ENCODE results near the gene RDX. TPM values are rescaled to one million over a fixed set of nuclear protein-coding genes. Genes with fewer than 3 reads are reported as not detected.
A peak's percentile ranks its signal among the peaks of the same experiment; 100 is the strongest.
"Not testable (repeated sequence)": the region's sequence is repeated elsewhere in the genome, so short reads cannot be mapped to it uniquely, and the experiment has no call there.

RDX gene
- total RNA-seq, 2 experiments from 2014 or later, result 53.9 to 71.3 TPM

- no peak overlapping the region for H3K27ac Mint-ChIP-seq
- CTCF ChIA-PET, result interaction anchor here (0.7 to 0.8 kb wide), 3 partner anchors 46 to 111 kb away, joined by 3 read pairs; no protein-coding TSS in a partner anchor
- H3K4me3 Mint-ChIP-seq, result no peak overlapping the region
- no peaks in the 10 kb centered on the region for H3K27me3 Mint-ChIP-seq
- H3K4me1 Mint-ChIP-seq, result peaks cover 4% of the 10 kb centered on the region
- ATAC-seq (no peak), DNase-seq (no peak)
- H3K9me3 Mint-ChIP-seq (ENCODE audit: low read depth), result no peaks in the 10 kb centered on the region
- H3K36me3 Mint-ChIP-seq, result peaks cover 36% of the 10 kb centered on the region
Observed at GRCh38 chr11:110242746-110243145, 53.7 kb downstream of the RDX start.

DNA sequence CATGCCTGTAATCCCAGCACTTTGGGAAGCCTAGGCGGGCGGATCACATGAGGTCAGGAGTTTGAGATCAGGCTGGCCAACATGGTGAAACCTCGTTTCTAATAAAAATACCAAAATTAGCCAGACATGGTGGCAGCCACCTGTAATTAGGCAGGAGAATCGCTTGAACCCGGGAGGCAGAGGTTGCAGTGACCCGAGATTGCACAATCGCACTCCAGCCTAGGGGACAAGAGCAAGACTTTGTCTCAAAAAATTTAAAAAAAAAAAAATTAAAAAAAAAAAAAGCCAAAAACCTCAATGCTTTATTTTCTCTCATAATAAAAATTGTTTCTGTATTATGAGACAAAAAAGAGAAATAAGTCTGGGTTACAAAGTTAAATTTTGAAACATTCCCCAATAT, 54.2 kb downstream of the RDX start:
- Mint-ChIP-seq H3K4me1 (peaks cover 4% of the 10 kb centered on the region), H3K36me3 (peaks cover 38% of the 10 kb centered on the region), H3K4me3 (no peak overlapping the region), H3K27me3 (no peaks in the 10 kb centered on the region), H3K27ac (no peak overlapping the region), H3K9me3 (ENCODE audit: low read depth) (no peaks in the 10 kb centered on the region)
- no peak for ATAC-seq
- CTCF ChIA-PET, result interaction anchor here (0.7 to 0.8 kb wide), 3 partner anchors 46 to 112 kb away, joined by 3 read pairs; no protein-coding TSS in a partner anchor
- DNase-seq, result no peak

GRCh38 chr11:110235966-110236365, 60.4 kb downstream of the RDX start:
- CTCF ChIA-PET, result interaction anchor here (1.3 kb wide), 1 partner anchor 14 kb away, joined by 3 read pairs; no protein-coding TSS in a partner anchor
- Mint-ChIP-seq H3K36me3 (peaks cover 46% of the 10 kb centered on the region), H3K4me3 (no peak overlapping the region), H3K27me3 (no peaks in the 10 kb centered on the region), H3K27ac (no peak overlapping the region), H3K4me1 (peaks cover 2% of the 10 kb centered on the region), H3K9me3 (ENCODE audit: low read depth) (no peaks in the 10 kb centered on the region)
- DNase-seq (no peak), ATAC-seq (no peak)

- Mint-ChIP-seq H3K9me3 (ENCODE audit: low read depth) (no peaks in the 10 kb centered on the region), H3K27me3 (no peaks in the 10 kb centered on the region), H3K36me3 (peaks cover 54% of the 10 kb centered on the region), H3K27ac (no peak overlapping the region), H3K4me3 (no peak overlapping the region), H3K4me1 (peaks cover 2% of the 10 kb centered on the region)
- ATAC-seq, result no peak
- CTCF ChIA-PET, result interaction anchor here (1.7 kb wide), 1 partner anchor 29 kb away, joined by 4 read pairs; no protein-coding TSS in a partner anchor
- no peak for DNase-seq
Observed at GRCh38 chr11:110230377-110230776, 66.0 kb downstream of the RDX start.

DNA sequence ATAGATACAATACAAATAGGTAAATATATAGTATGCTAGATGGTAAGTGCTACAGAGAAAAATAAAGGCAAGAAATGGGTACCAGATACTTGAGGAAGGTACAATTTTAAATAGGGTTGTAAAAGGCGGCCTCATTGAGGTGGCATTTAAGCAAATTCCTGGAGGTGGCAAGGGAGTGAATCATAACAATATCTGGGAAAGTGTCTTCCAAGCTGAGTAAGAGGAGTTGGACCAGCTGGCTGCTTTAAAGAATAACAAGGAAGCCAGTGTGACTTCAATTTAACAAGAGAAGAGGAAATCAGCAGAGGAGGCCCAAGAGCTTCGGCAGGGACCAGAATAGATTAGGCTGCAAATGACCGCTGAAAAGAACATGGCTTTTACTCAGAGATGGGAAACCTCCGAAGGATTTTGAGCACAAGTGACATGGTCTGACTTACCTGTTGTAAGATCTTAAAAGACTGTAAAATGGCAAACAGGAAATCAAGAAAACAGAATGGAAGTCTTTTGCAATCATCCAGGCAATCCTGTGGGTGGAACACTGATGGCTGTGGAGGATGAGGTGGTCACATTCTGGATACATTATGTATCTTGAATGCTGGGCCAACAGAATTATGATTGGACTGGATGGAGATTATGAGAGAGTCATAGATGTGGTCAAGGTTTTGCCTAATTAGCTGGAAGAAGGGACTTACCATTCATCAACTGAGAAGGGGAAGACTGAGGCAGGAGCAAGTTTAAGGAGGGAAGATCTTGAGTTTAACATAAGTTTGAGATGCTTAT, 77.2 kb downstream of the RDX start:
- ATAC-seq, result no peak

DNA sequence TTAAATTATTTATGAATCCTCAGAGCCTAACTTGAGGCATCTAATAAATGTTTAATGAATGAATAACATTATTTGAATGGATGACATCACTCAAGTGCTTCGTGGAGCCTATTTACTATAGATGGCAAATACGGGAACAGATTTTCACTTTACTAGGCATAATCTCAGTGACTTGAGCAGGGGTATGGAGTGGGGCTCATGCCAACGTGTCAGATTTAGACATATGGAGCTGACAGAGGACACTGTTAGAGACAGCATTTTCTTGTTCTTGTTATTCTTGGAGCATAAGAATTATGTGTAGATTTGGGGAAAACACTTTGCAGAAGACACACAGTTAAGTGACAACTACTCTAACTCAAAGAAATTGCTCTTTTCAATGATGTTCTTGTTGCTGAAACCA, 78.5 kb downstream of the RDX start:
- Mint-ChIP-seq H3K4me1 (no peaks in the 10 kb centered on the region), H3K36me3 (peaks cover 19% of the 10 kb centered on the region), H3K27me3 (no peaks in the 10 kb centered on the region), H3K9me3 (ENCODE audit: low read depth) (no peaks in the 10 kb centered on the region), H3K4me3 (no peak overlapping the region), H3K27ac (no peak overlapping the region)
- DNase-seq, result no peak
- ATAC-seq, result no peak
- CTCF ChIA-PET, result interaction anchor here (1.7 kb wide), 1 partner anchor 17 kb away, joined by 5 read pairs; no protein-coding TSS in a partner anchor

More for the DNA sequence above, 77.2 kb downstream of the RDX start:
- Mint-ChIP-seq H3K27ac (no peak overlapping the region), H3K27me3 (no peaks in the 10 kb centered on the region), H3K4me1 (no peaks in the 10 kb centered on the region), H3K4me3 (no peak overlapping the region), H3K9me3 (ENCODE audit: low read depth) (no peaks in the 10 kb centered on the region), H3K36me3 (peaks cover 20% of the 10 kb centered on the region)
- no peak for DNase-seq
- CTCF ChIA-PET, result interaction anchor here (1.7 kb wide), 1 partner anchor 18 kb away, joined by 5 read pairs; no protein-coding TSS in a partner anchor

DNA sequence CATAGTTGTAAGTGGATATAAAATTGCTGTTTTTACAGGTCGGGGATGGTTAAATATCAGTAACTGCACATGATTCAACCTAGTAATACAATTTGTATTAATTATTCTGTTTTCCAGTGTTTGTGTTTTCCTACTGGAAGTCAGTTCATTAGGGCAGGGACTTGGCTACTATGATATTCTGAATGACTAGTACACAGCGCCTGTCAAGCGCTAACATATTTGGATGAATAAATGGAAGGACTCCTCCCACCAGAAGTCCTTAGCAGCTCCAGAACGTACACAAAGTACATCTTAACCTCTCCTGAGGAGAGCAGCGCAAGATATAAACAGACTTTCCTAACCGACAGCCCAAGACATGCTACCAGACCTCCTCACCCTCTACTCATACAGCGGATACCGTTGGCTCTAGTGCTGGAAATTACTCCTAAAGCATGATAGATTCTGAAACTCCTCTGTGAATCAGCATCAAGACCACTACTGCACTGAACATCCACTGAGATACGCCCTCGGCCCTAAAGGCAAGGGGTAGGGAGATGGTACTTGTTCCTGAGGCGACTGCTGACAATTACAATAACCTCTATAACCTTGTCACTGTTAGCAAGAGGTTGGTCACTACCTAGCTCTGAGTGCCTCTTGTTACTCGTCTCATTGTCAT, 79.1 kb downstream of the RDX start:
- Mint-ChIP-seq H3K27me3 (no peaks in the 10 kb centered on the region), H3K9me3 (ENCODE audit: low read depth) (no peaks in the 10 kb centered on the region), H3K4me3 (no peak overlapping the region), H3K4me1 (no peaks in the 10 kb centered on the region), H3K36me3 (peaks cover 19% of the 10 kb centered on the region), H3K27ac (no peak overlapping the region)
- DNase-seq (no peak), ATAC-seq (peak; percentile 53)
- CTCF ChIA-PET, result interaction anchor here (1.7 to 1.8 kb wide), 2 partner anchors 11 to 16 kb away, joined by 4 to 5 read pairs; no protein-coding TSS in a partner anchor

DNA sequence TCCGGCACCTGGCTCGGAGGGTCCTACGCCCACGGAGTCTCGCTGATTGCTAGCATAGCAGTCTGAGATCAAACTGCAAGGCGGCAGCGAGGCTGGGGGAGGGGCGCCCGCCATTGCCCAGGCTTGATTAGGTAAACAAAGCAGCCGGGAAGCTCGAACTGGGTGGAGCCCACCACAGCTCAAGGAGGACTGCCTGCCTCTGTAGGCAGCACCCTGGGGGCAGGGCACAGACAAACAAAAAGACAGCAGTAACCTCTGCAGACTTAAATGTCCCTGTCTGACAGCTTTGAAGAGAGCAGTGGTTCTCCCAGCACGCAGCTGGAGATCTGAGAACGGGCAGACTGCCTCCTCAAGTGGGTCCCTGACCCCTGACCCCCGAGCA, 87.1 kb downstream of the RDX start:
- not testable (repeated sequence) for H3K27me3 Mint-ChIP-seq; H3K9me3 Mint-ChIP-seq (ENCODE audit: low read depth); H3K4me1 Mint-ChIP-seq; DNase-seq; H3K36me3 Mint-ChIP-seq; ATAC-seq; H3K27ac Mint-ChIP-seq
- CTCF ChIA-PET, result interaction anchor here (0.6 kb wide), 1 partner anchor 169 kb away, joined by 3 read pairs; no protein-coding TSS in a partner anchor
- peak overlapping the region; percentile 75 for H3K4me3 Mint-ChIP-seq

- H3K4me1 Mint-ChIP-seq; ATAC-seq; H3K27me3 Mint-ChIP-seq; H3K36me3 Mint-ChIP-seq; DNase-seq; H3K9me3 Mint-ChIP-seq (ENCODE audit: low read depth): not testable (repeated sequence)
- H3K4me3 Mint-ChIP-seq, result peak overlapping the region; percentile 75
- CTCF ChIA-PET, result interaction anchor here (0.6 to 1.6 kb wide), 2 partner anchors 150 to 169 kb away, joined by 3 read pairs; no protein-coding TSS in a partner anchor
- H3K27ac Mint-ChIP-seq, result peak overlapping the region; percentile 40
Observed at GRCh38 chr11:110208678-110209312, 87.6 kb downstream of the RDX start.

DNA sequence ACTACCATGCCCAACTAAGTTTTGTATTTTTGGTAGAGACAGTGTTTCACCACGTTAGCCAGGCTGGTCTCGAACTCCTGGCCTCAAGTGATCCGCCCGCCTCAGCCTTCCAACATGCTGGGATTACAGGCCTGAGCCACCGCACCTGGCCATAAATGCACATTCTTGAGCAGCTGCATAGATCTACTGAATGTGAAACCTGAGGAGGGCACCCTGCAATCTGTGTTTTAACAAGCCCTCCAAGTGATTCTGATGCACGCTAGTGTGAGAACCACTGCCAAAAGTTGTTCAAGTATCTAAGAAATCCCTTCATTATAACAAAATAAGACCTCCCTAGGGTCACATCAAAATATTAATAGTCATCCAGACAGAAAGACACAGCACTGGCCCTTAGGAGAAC, 89.3 kb downstream of the RDX start:
- ATAC-seq (no peak), DNase-seq (no peak)
- Mint-ChIP-seq H3K27me3 (peaks cover 6% of the 10 kb centered on the region), H3K9me3 (ENCODE audit: low read depth) (no peaks in the 10 kb centered on the region), H3K27ac (no peak overlapping the region), H3K4me3 (no peak overlapping the region), H3K4me1 (no peaks in the 10 kb centered on the region), H3K36me3 (no peaks in the 10 kb centered on the region)
- CTCF ChIA-PET, result interaction anchor here (1.2 to 1.6 kb wide), 2 partner anchors 10 to 152 kb away, joined by 3 read pairs; no protein-coding TSS in a partner anchor

- H3K27me3 Mint-ChIP-seq, result peaks cover 2% of the 10 kb centered on the region
- H3K27ac Mint-ChIP-seq, result no peak overlapping the region
- no peak overlapping the region for H3K4me3 Mint-ChIP-seq
- no peaks in the 10 kb centered on the region for H3K9me3 Mint-ChIP-seq (ENCODE audit: low read depth)
- H3K4me1 Mint-ChIP-seq, result peaks cover 2% of the 10 kb centered on the region
- CTCF ChIA-PET, result interaction anchor here (0.7 to 5.1 kb wide), 33 partner anchors 10 to 749 kb away, joined by 3 to 80 read pairs (median 4); partner anchors contain the start of gene FDX1
- ATAC-seq (no peak), DNase-seq (no peak)
- H3K36me3 Mint-ChIP-seq, result no peaks in the 10 kb centered on the region
Observed at GRCh38 chr11:110200836-110201235, 95.6 kb downstream of the RDX start.

- ATAC-seq, result no peak
- Mint-ChIP-seq H3K4me1 (peaks cover 2% of the 10 kb centered on the region), H3K9me3 (ENCODE audit: low read depth) (no peaks in the 10 kb centered on the region)
Observed at GRCh38 chr11:110200241-110200640, 96.2 kb downstream of the RDX start.

More at GRCh38 chr11:110200241-110200640, 96.2 kb downstream of the RDX start:
- Mint-ChIP-seq H3K27ac (no peak overlapping the region), H3K36me3 (no peaks in the 10 kb centered on the region), H3K27me3 (peaks cover 2% of the 10 kb centered on the region), H3K4me3 (no peak overlapping the region)
- DNase-seq, result no peak
- CTCF ChIA-PET, result interaction anchor here (0.7 to 5.1 kb wide), 13 partner anchors 17 to 750 kb away, joined by 3 to 80 read pairs (median 8); partner anchors contain the start of gene FDX1
